Measurements from ENCODE around the gene CDK18. TPM values are rescaled to one million over a fixed set of nuclear protein-coding genes. Genes with fewer than 3 reads are reported as not detected.

Gene CDK18
- total RNA-seq, 2 donors from 2014 or later: 32.6 to 39.2 TPM

DNA sequence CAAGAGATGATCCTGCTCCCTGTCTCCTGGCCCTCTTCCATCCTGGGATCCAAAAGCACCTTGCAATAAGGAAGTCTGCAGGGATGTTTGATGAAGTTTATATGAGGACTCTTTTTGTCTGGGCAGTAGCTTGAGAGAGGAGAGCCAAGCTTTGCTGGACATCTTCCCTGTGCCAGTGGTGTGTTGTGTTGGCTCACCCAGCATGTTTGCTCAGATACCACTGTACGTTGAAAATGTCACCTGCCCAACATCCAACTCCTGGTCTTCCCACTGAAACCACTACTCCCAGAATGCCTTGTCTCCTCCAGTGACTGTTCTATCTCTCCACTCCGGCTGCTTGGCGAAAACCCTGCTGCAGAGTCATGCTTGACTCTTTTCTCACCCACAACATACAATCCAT lies 12.8 kb downstream of the CDK18 start:
- ATAC-seq: no peak
- intact Hi-C loops (cut with DNase I, micrococcal nuclease): no loop called here
- DNase-seq: no peak

DNA sequence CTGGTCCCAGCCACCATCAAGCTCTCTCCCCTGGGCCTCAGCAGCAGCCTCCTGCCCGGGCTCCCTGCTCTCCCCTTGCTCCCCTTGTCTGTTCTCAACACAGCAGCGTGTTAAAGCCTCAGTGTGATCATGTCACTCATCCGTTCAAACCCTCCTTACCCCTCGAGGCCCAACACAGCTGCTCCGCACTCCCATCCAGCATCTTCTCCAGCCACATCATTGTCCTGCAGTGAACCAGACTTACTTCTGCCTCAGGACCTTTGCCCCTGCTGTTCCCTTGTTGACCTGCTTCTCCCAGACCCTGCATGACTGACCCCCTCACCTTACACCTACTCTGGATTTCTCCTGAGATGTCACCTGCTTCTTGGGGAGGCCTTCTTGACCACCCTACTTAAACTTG lies 13.3 kb downstream of the CDK18 start:
- ATAC-seq: no peak
- intact Hi-C loops (cut with DNase I, micrococcal nuclease): no loop called here
- no peak for DNase-seq

DNA sequence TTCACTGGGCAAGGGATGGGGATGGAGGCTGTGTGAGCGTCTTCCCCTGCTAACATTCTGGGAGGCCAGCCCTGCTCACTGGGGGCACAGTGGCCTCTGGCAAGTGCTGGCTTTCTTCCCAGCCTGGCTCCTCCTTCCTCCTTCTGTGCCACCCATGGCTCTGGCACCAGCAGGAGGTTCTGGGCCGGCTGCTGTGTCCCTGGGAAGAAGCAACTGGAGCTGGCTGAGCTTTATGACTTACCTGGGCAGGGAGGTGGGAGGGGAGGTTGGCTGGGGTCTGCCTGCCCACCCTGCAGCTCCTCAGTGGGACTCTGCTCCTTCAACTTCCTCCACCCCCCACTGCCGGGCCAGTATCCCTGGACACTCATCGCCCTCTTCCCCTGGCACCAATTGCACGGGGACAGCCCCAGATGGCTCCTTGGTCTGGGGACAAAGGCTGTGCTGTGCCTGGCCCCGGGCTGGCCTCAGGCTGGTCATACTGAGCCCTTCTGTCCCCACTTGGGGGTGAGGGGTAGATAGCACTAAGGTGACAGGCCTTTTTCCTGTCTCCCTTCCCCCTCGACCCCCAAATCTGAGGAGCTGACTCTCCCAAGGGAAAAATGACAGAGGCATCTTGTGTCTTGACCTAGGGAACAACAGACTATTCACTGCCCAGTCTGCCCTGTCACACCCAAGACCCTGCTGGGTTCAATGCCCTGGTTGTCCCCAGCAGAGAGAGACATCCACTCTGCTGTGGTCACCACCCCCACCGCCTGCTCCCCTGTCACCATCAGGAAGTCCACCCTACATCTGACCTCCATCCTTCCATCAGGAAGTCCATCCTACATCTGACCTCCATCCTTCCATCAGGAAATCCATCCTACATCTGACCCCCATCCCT lies 14.4 kb downstream of the CDK18 start:
- peak; percentile 24 for ATAC-seq
- intact Hi-C loops (cut with DNase I, micrococcal nuclease): no loop called here
- DNase-seq: peak in 1 of 2 donors; percentile 36

- peak; percentile 46 for ATAC-seq
- intact Hi-C loops (cut with DNase I, micrococcal nuclease): loop anchor here in 1 of 2 donors (5.0 kb wide), 1 partner anchor 32 kb away; no protein-coding TSS in a partner anchor
- peak in 1 of 2 donors; percentile 59 for DNase-seq
Observed at GRCh38 chr1:205519541-205520131, 15.2 kb downstream of the CDK18 start.

- DNase-seq (no peak), ATAC-seq (no peak)
- intact Hi-C loops (cut with DNase I, micrococcal nuclease): loop anchor here in 1 of 2 donors (5.0 kb wide), 1 partner anchor 33 kb away; no protein-coding TSS in a partner anchor
Observed at GRCh38 chr1:205520709-205521108, 16.2 kb downstream of the CDK18 start.

DNA sequence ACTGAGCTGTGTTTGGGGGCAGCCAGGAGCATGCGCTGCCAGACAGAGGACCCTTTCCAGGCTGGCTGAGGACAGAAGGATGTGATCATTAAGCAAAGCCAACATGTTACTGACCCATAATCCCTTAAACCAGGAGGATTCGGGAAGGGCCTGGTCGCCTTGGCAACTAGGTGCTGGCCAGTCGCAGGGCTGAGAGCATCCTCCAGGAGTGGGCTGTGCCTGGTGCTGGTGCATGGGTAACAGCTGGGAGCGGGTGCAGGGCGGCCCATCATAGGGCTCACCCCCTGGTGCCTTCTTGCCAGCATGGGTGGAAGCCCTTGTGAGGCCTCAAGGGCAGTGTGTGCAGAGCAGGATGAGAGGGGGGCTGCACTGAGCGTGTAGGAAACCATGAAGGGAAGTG lies 17.2 kb downstream of the CDK18 start:
- ATAC-seq: no peak
- intact Hi-C loops (cut with DNase I, micrococcal nuclease): loop anchor here in 1 of 2 donors (5.0 kb wide), 1 partner anchor 34 kb away; no protein-coding TSS in a partner anchor
- DNase-seq: no peak

- no peak for DNase-seq
- intact Hi-C loops (cut with DNase I, micrococcal nuclease): loop anchor here in 1 of 2 donors (5.0 kb wide), 1 partner anchor 35 kb away; no protein-coding TSS in a partner anchor
- no peak for ATAC-seq
Observed at GRCh38 chr1:205522692-205523091, 18.2 kb downstream of the CDK18 start.

DNA sequence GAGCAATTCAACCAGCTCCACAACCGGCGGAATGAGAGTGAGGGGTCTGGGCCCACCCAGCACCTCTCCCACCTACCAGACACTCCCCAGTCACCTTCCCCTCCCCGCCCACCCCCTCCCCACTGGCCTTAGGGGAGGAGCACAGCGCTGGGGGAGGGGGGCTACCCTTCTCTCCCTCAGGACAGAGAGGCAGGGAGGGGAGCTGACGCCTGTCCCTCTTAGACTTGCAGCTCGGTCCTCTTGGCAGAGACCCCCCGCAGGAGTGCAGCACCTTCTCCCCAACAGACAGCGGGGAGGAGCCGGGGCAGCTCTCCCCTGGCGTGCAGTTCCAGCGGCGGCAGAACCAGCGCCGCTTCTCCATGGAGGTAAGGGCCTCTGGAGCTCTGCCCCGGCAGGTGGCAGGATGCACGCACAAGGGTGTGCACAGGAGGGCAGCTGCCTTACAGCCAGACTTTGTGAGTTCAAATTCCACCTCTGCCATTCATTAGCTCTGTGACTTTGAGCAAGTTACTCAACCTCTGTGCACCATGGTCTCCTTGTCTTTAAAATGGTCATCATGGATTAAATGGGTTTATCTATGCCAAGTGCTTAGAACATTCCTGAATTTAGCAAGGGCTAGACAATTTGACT lies 18.9 kb downstream of the CDK18 start:
- ATAC-seq (peak; percentile 45), DNase-seq (no peak)
- intact Hi-C loops (cut with DNase I, micrococcal nuclease): loop anchor here in 1 of 2 donors (5.0 kb wide), 1 partner anchor 36 kb away; no protein-coding TSS in a partner anchor

DNA sequence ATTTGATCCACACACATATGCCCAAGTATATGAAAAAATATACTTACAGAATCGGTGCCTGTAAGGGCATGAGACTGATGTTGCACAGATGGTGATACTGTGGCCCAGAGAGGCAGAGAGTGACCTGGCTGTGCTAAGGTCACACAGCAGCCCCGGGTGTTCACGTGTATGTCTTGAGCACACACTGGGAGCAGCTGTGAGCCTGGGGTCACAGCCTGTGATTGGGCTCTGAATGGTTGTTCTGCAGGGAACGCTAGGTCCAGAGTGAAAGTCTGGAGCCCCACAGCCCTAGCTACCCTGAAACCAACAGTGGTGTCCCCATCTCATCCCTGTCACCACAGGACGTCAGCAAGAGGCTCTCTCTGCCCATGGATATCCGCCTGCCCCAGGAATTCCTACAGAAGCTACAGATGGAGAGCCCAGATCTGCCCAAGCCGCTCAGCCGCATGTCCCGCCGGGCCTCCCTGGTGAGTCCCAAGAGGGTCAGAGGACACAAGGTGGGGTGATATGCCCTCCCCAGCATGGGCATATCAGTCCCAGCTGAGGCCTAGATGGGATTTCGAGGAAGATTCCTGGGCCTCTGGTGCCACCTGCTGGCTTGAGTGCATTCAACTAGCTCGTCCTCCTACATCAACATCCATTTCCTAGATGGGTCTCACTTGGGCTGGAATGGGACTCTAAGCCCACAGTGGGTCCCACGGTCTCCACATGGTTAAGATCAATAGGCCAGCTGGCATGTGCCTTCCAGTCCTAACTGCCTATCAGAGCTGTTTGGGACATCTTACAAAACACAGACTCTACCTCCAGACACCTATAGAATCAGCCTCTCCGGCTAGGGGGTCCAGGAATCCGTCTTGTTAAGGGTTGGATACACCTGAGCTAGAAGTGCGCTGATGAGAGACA lies 19.7 kb downstream of the CDK18 start:
- intact Hi-C loops (cut with DNase I, micrococcal nuclease): loop anchor here in 1 of 2 donors (5.0 kb wide), 1 partner anchor 37 kb away; no protein-coding TSS in a partner anchor
- DNase-seq: peak; percentile 64 to 88
- peak; percentile 61 for ATAC-seq

DNA sequence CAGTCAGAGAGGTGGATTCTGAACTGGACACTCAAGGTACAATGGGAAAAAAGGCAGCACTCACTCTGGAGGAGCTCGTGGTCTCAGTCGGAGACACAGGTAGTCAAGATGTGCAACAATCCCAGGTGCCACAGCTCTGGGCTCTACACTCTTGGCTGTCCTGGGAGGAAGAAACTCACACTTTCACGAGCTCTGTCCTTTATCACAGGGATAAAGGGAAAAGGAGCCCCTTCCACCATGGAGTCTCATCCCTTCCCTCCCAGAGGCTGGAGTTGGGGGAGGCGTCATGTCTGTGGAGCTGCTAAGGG lies 20.3 kb downstream of the CDK18 start:
- intact Hi-C loops (cut with DNase I, micrococcal nuclease): loop anchor here in 1 of 2 donors (5.0 kb wide), 1 partner anchor 37 kb away; no protein-coding TSS in a partner anchor
- ATAC-seq (no peak), DNase-seq (no peak)

DNA sequence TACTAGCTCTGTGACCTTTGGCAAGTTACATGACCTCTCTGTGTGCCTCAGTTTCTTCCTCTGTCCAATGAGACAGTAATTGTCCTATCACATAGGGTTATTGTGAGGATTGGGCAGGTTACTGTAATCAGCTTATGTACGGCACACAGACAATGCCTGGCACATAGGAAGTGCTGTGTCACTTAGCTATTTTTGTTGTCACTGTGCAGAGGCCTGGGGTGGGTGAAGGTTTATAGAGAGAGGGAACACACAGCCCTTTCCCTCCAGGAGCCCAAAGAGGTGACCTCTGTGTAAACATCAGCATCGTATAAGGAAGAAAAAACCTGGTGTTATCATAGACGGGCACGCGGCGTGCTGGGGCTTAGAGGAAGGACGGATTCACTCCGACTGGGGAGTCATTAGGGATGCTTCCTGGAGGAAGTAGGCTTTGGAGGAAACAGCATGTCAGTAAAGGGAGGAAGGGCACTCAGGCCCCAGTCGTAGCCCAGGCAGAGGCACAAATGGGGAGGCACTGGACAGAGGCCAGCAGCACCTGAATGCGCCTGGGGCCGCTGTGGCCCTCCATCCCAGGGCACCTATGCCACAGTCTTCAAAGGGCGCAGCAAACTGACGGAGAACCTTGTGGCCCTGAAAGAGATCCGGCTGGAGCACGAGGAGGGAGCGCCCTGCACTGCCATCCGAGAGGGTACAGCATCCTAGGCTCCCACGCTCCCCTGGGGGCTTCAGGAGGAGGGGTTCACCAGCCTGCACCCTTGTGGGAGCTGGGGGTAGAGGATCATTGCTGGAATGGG lies 21.2 kb downstream of the CDK18 start:
- ATAC-seq: no peak
- DNase-seq: no peak
- intact Hi-C loops (cut with DNase I, micrococcal nuclease): no loop called here

DNA sequence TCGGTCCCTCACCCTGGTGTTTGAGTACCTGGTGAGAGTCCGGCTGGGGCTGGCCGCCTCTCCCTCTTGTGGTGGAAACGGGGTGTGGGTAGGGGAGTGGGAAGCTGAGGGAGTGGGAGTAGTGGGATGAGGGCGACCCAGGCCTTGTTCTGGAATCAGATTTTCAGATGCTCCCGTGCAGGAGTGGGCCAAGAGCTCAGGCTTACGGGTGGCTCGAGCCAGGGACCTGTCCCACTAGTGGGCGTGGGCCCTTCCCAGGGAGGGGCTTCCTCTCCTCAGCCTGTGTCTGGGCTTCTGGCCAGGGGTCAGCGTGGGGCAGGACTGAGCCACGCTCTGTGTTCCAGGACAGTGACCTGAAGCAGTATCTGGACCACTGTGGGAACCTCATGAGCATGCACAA lies 22.0 kb downstream of the CDK18 start:
- DNase-seq: no peak
- ATAC-seq: no peak
- intact Hi-C loops (cut with DNase I, micrococcal nuclease): no loop called here

GRCh38 chr1:205527931-205528330 lies 23.5 kb downstream of the CDK18 start:
- ATAC-seq: no peak
- intact Hi-C loops (cut with DNase I, micrococcal nuclease): no loop called here
- DNase-seq: no peak

DNA sequence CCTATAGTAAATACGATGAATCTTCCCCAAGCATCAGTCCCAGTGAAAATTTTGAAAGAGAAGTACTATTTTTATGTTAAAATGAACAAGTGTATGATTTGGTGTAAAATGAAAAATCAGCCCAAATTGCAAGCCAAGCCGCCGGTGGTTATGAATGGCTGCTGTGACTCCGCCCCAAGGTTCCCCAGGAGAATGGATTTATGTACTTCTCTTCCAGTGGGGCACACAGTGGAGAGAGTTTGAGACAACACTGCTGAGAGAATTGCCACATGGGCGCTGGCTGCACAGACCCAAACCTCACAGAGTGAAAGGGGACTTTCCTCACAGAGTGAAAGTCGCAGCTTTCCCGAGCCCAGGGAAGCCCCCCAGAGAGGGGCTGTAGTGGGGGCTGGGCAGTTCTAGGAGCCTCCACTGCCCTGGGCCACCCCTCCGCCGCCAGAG lies 24.0 kb downstream of the CDK18 start:
- no peak for DNase-seq
- intact Hi-C loops (cut with DNase I, micrococcal nuclease): no loop called here
- ATAC-seq: no peak

GRCh38 chr1:205528887-205529825 lies 24.7 kb downstream of the CDK18 start:
- intact Hi-C loops (cut with DNase I, micrococcal nuclease): no loop called here
- peak; percentile 76 for ATAC-seq
- peak; percentile 63 to 90 for DNase-seq

GRCh38 chr1:205530116-205530515 lies 25.6 kb downstream of the CDK18 start:
- intact Hi-C loops (cut with DNase I, micrococcal nuclease): loop anchor here in 1 of 2 donors (10.0 kb wide), 1 partner anchor 125 kb away; no protein-coding TSS in a partner anchor
- ATAC-seq (no peak), DNase-seq (no peak)

Measured in left colon (tissue), 2 donors.